CD4-positive, alpha-beta T cell treated with Interleukin-6 for 4 hours (primary cell): Measurements from ENCODE around the gene IL6ST.
A peak's percentile ranks its signal among the peaks of the same experiment; 100 is the strongest.
"Not testable (repeated sequence)": the region's sequence is repeated elsewhere in the genome, so short reads cannot be mapped to it uniquely, and the experiment has no call there.

ENCODE experiments used
- DNase-seq: peaks from one replicate; pipeline ENCODE4 v3.0.0-alpha.2; 2020; ENCODE audit warnings: mixed read lengths

Gene IL6ST

GRCh38 chr5:55960779-55961178 is 34.0 kb downstream of the IL6ST start:
- no peak for DNase-seq

GRCh38 chr5:55959208-55959607 is 35.6 kb downstream of the IL6ST start:
- no peak for DNase-seq

GRCh38 chr5:55941154-55941553 is 53.6 kb downstream of the IL6ST start:
- DNase-seq = not testable (repeated sequence)

- not testable (repeated sequence) for DNase-seq
These were observed 57.2 kb downstream of the IL6ST start for GRCh38 chr5:55937598-55937997.

- peak; percentile 85 for DNase-seq
These were observed 58.6 kb downstream of the IL6ST start for GRCh38 chr5:55936100-55936693.

GRCh38 chr5:55935371-55935770 is 59.4 kb downstream of the IL6ST start:
- no peak for DNase-seq

- no peak for DNase-seq
These were observed 60.0 kb downstream of the IL6ST start for GRCh38 chr5:55934720-55935119.

GRCh38 chr5:55934115-55934613 is 60.6 kb downstream of the IL6ST start:
- no peak for DNase-seq

- no peak for DNase-seq
These were observed 61.2 kb downstream of the IL6ST start for GRCh38 chr5:55933377-55934114.

GRCh38 chr5:55932700-55933099 is 62.1 kb downstream of the IL6ST start:
- no peak for DNase-seq

- DNase-seq = no peak
These were observed 65.6 kb downstream of the IL6ST start for GRCh38 chr5:55929020-55929799.

GRCh38 chr5:55927861-55928655 is 66.7 kb downstream of the IL6ST start:
- no peak for DNase-seq

GRCh38 chr5:55926476-55926875 is 68.3 kb downstream of the IL6ST start:
- DNase-seq = no peak

- no peak for DNase-seq
These were observed 69.1 kb downstream of the IL6ST start for GRCh38 chr5:55925712-55926111.

GRCh38 chr5:55925181-55925580 is 69.6 kb downstream of the IL6ST start:
- no peak for DNase-seq

- no peak for DNase-seq
These were observed 70.0 kb downstream of the IL6ST start for GRCh38 chr5:55924744-55925143.

- DNase-seq = no peak
These were observed 70.8 kb downstream of the IL6ST start for GRCh38 chr5:55923865-55924500.

GRCh38 chr5:55923177-55923771 is 71.5 kb downstream of the IL6ST start:
- peak; percentile 36 for DNase-seq

- no peak for DNase-seq
These were observed 73.1 kb downstream of the IL6ST start for GRCh38 chr5:55921617-55922016.

GRCh38 chr5:55920784-55921183 is 74.0 kb downstream of the IL6ST start:
- no peak for DNase-seq

- no peak for DNase-seq
These were observed 75.1 kb downstream of the IL6ST start for GRCh38 chr5:55919625-55920024.
